SU-DHL-6 (cell line): ENCODE data around the gene PLEKHB2.

Experiments used
- CTCF ChIP-seq: fragments of 200-600 bp; sonication (generic); IDR thresholded peaks from one replicate; pipeline ENCODE4 v1.5.1; 2017; ENCODE audit warnings: antibody characterized with exemption, mild to moderate bottlenecking, low read length, moderate library complexity; ENCODE audit not compliant: insufficient read depth, poor library complexity, severe bottlenecking
- EZH2phosphoT487 ChIP-seq: fragments of 200-600 bp; sonication (generic), shearing (Covaris generic); conservative IDR thresholded peaks from 2 replicates; pipeline ENCODE4 v1.6.1; 2018; ENCODE audit warnings: mild to moderate bottlenecking, antibody characterized with exemption, low read length, moderate library complexity, mixed read lengths

- TF ChIP-seq CTCF = no peak
- no peak for TF ChIP-seq EZH2phosphoT487
These were observed 35.4 kb downstream of the PLEKHB2 start for GRCh38 chr2:131140581-131140980.
